ENCODE data around the gene FHOD1. TPM values are rescaled to one million over a fixed set of nuclear protein-coding genes. Genes with fewer than 3 reads are reported as not detected.

The FHOD1 gene
- total and polyA plus RNA-seq, 9 of the 15 experiments (the other 6 are each of a cell fraction or from before 2014, with no cell fraction given) = 18.7 to 126 (median 32.3) TPM

DNA sequence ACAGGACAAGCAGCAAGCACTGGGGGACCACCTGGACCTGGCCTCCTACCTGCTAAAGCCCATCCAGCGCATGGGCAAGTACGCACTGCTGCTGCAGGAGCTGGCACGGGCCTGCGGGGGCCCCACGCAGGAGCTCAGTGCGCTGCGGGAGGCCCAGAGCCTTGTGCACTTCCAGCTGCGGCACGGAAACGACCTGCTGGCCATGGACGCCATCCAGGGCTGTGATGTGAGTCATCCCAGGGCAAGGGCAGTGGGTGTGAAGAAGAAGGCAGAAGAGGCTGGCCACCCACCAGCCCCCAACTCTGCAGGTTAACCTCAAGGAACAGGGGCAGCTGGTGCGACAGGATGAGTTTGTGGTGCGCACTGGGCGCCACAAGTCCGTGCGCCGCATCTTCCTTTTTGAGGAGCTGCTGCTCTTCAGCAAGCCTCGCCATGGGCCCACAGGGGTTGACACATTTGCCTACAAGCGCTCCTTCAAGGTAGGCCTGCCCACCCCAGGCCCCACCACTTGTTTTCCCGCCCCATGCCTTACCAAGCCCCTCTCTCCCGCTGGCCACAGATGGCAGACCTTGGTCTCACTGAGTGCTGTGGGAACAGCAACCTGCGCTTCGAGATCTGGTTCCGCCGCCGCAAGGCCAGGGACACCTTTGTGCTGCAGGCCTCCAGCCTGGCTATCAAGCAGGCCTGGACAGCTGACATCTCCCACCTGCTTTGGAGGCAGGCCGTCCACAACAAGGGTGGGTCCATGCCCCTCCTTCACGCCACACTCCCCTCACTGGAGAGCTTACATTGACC is 39.4 kb upstream of the FHOD1 start:
- Histone ChIP-seq H3K9ac (ENCODE audit: insufficient read depth in 1 of 2, low read depth in 2 of 2, low read length in 2 of 2) (peak overlapping the region in 1 of 2 experiments; percentile 31; a peak in 1 of 4 replicates), H3K79me2 (ENCODE audit: control insufficient read depth, insufficient read depth, low read length) (no peaks in the 10 kb centered on the region), H3K4me2 (ENCODE audit: insufficient read depth, low read length) (no peak overlapping the region), H3K9me1 (ENCODE audit: control insufficient read depth, insufficient read depth, low read length) (peaks cover 3% of the 10 kb centered on the region), H3K27me3 (ENCODE audit: control insufficient read depth in 2 of 2, insufficient read depth in 2 of 2, low read length in 2 of 2) (no peaks in the 10 kb centered on the region), H3K36me3 (ENCODE audit: control insufficient read depth, insufficient read depth, low read length) (peaks cover 24% of the 10 kb centered on the region; the same call in 2 of the 3 replicates), H3K9me3 (replicated peaks; ENCODE audit: control insufficient read depth, insufficient read depth, low read depth, low read length) (no peaks in the 10 kb centered on the region), H3K27ac (ENCODE audit: extremely low read depth, low read depth, low read length) (no peak overlapping the region), H2AFZ (ENCODE audit: low read depth, low read length) (no peak overlapping the region), H4K20me1 (replicated peaks; ENCODE audit: control insufficient read depth, insufficient read depth, low read length) (no peaks in the 10 kb centered on the region), H3K4me3 (no peak overlapping the region), H3K4me1 (replicated peaks in 1 of 2; ENCODE audit: control insufficient read depth in 2 of 2, insufficient read depth in 2 of 2, low read length in 2 of 2) (peaks cover 0 to 19% of the 10 kb centered on the region in 2 experiments; a peak in 1 of 5 replicates)
- ChIA-PET POLR2A (interaction anchor here (0.5 to 1.1 kb wide), 2 partner anchors 13 to 16 kb away, joined by 3 to 4 read pairs; no protein-coding TSS in a partner anchor), CTCF (ENCODE audit: low intra/inter-chr PET ratio) (no interaction called here)
- DNase-seq (ENCODE audit: extremely low read depth in 1 of 4, low spot score in 3 of 4) (no peak), FAIRE-seq (no peak), ATAC-seq (no peak)
- BruUV-seq (replicated peaks) = no TSS peak
- in situ Hi-C loops (cut with MboI) = no loop called here
- TF ChIP-seq POLR2G (IDR thresholded peaks at IDR 0.05; ENCODE audit: low read depth, low read length) (peak; percentile 54), CBX2 (IDR thresholded peaks at IDR 0.05; ENCODE audit: insufficient read depth, low read length, poor library complexity, severe bottlenecking) (no peak), RBFOX2 (IDR thresholded peaks at IDR 0.05; ENCODE audit: low read depth, low read length) (peak; percentile 58)
- intact Hi-C loops (cut with micrococcal nuclease) = no loop called here
- whole genome bisulfite sequencing (ENCODE audit: insufficient coverage, low coverage, missing lambda C conversion rate) = 86% methylated on average over 26 of the region's 28 CpGs

All from K562 (cell line).